OCI-LY1 (cell line): ENCODE results near the gene CDC7.

Experiments
- H2AFZ ChIP-seq: fragments of 200-600 bp; sonication (generic), shearing (Covaris generic); 2 replicates; pipeline ENCODE4 v1.6.0; 2014; ENCODE audit warnings: antibody characterized with exemption, mild to moderate bottlenecking, low read length
- H3F3A ChIP-seq: fragments of 200-600 bp; sonication (generic), shearing (Covaris generic); 2 replicates; pipeline ENCODE4 v1.6.0; 2014; ENCODE audit warnings: mild to moderate bottlenecking, antibody characterized with exemption, low read length, moderate library complexity; ENCODE audit not compliant: insufficient read depth
- H3K27ac ChIP-seq: fragments of 200-600 bp; sonication (generic); 2 replicates; pipeline ENCODE4 v1.5.1; 2014; ENCODE audit warnings: low read length, mixed run types, mild to moderate bottlenecking, low read depth; ENCODE audit not compliant: poor library complexity, severe bottlenecking
- H3K27me3 ChIP-seq: fragments of 200-600 bp; sonication (generic); 2 replicates; pipeline ENCODE4 v1.6.0; 2014; ENCODE audit warnings: antibody characterized with exemption, mild to moderate bottlenecking, low read length, moderate library complexity; ENCODE audit not compliant: insufficient read depth
- H3K36me3 ChIP-seq: fragments of 200-600 bp; sonication (generic); 2 replicates; pipeline ENCODE4 v1.6.1; 2014; ENCODE audit warnings: mild to moderate bottlenecking, antibody characterized with exemption, low read length, moderate library complexity, mixed read lengths; ENCODE audit not compliant: insufficient read depth
- H3K4me1 ChIP-seq: fragments of 200-600 bp; sonication (generic); 2 replicates; pipeline ENCODE4 v1.5.1; 2014; ENCODE audit warnings: mild to moderate bottlenecking, low read length, moderate library complexity; ENCODE audit not compliant: insufficient read depth, severe bottlenecking
- H3K4me2 ChIP-seq: fragments of 200-600 bp; sonication (generic), shearing (Covaris generic); 2 replicates; pipeline ENCODE4 v1.6.1; 2014; ENCODE audit warnings: low read length
- H3K4me3 ChIP-seq: fragments of 200-600 bp; sonication (generic); 2 replicates; pipeline ENCODE4 v1.5.1; 2014; ENCODE audit warnings: low read length, low read depth, mild to moderate bottlenecking, mixed read lengths; ENCODE audit not compliant: poor library complexity, severe bottlenecking
- H3K79me2 ChIP-seq: fragments of 200-600 bp; shearing (Covaris generic); 2 replicates; pipeline ENCODE4 v1.6.1; 2016; ENCODE audit warnings: mixed run types, low read length, mixed read lengths; ENCODE audit not compliant: insufficient read depth
- H3K9ac ChIP-seq: fragments of 200-600 bp; sonication (generic), shearing (Covaris generic); 2 replicates; pipeline ENCODE4 v1.6.1; 2014; ENCODE audit warnings: mild to moderate bottlenecking, low read length, mixed read lengths
- H3K9me2 ChIP-seq: fragments of 200-600 bp; sonication (generic), shearing (Covaris generic); 2 replicates; pipeline ENCODE4 v1.6.1; 2014; ENCODE audit warnings: low read depth, mild to moderate bottlenecking, low read length, mixed read lengths
- H3K9me3 ChIP-seq: fragments of 200-600 bp; shearing (Covaris generic); 2 replicates; pipeline ENCODE4 v1.6.1; 2014; ENCODE audit warnings: low read length, mixed read lengths
- H4K20me1 ChIP-seq: fragments of 200-600 bp; sonication (generic), shearing (Covaris generic); 2 replicates; pipeline ENCODE4 v1.6.0; 2016; ENCODE audit warnings: mild to moderate bottlenecking, low read length; ENCODE audit not compliant: insufficient read depth
- EZH2 ChIP-seq: fragments of 200-600 bp; sonication (generic), shearing (Covaris generic); IDR thresholded peaks from 2 replicates; pipeline ENCODE4 v1.8.0; 2017; ENCODE audit warnings: borderline replicate concordance, mixed run types, mild to moderate bottlenecking, antibody characterized with exemption, low read length, moderate library complexity, mixed read lengths
- TF ChIP-seq, protein P1 (sequence below): fragments of 200-600 bp; sonication (generic), shearing (Covaris generic); IDR thresholded peaks from 2 replicates; pipeline ENCODE4 v1.5.1; 2017; ENCODE audit warnings: mild to moderate bottlenecking, antibody characterized with exemption, low read length, moderate library complexity, mixed read lengths

The CDC7 gene

DNA sequence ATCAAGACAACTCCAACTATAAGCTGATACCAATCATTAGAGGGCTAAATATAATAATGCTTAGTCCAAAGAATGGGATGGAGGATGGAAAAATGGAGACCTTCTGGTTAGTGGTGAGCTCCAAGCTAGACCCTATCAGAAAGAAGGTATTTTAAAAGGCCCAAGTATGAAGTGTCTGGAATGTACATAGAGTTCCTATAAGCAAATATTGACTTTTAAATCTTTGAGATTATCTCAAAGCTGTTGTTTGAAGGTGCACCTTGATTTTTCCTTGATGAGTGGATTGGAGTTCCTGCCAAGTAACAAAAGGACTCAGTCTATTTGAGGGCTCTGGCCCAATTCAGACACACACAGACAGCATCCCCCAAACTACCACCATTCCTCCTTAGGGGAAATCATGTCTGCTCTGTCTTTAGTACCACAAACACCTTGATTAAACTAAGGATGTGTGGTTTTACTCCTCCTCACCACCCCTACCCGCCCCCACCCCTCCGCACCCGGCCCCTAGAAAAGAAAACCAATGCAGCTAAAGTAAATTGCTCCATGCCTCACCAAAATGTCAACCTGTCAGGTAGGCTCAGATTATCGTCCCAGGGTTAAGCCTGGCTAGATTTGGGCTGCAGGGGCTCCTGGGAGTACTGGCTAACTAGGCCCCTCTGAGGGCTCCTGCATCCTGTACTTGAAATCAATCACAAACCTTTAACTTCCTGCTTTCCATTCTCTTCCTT, 59.4 kb downstream of the CDC7 start:
- Histone ChIP-seq H3K79me2 (no peaks in the 10 kb centered on the region), H3K9me2 (no peaks in the 10 kb centered on the region), H3K9me3 (no peaks in the 10 kb centered on the region), H3K4me3 (no peak overlapping the region), H3K36me3 (no peaks in the 10 kb centered on the region), H3K4me2 (no peak overlapping the region), H3K9ac (no peak overlapping the region), H3F3A (no peaks in the 10 kb centered on the region), H2AFZ (no peak overlapping the region), H3K27ac (no peak overlapping the region), H4K20me1 (no peaks in the 10 kb centered on the region), H3K4me1 (no peaks in the 10 kb centered on the region), H3K27me3 (no peaks in the 10 kb centered on the region)
- TF ChIP-seq, protein P1, sequence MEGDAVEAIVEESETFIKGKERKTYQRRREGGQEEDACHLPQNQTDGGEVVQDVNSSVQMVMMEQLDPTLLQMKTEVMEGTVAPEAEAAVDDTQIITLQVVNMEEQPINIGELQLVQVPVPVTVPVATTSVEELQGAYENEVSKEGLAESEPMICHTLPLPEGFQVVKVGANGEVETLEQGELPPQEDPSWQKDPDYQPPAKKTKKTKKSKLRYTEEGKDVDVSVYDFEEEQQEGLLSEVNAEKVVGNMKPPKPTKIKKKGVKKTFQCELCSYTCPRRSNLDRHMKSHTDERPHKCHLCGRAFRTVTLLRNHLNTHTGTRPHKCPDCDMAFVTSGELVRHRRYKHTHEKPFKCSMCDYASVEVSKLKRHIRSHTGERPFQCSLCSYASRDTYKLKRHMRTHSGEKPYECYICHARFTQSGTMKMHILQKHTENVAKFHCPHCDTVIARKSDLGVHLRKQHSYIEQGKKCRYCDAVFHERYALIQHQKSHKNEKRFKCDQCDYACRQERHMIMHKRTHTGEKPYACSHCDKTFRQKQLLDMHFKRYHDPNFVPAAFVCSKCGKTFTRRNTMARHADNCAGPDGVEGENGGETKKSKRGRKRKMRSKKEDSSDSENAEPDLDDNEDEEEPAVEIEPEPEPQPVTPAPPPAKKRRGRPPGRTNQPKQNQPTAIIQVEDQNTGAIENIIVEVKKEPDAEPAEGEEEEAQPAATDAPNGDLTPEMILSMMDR, result no peak
- no peak for TF ChIP-seq EZH2

DNA sequence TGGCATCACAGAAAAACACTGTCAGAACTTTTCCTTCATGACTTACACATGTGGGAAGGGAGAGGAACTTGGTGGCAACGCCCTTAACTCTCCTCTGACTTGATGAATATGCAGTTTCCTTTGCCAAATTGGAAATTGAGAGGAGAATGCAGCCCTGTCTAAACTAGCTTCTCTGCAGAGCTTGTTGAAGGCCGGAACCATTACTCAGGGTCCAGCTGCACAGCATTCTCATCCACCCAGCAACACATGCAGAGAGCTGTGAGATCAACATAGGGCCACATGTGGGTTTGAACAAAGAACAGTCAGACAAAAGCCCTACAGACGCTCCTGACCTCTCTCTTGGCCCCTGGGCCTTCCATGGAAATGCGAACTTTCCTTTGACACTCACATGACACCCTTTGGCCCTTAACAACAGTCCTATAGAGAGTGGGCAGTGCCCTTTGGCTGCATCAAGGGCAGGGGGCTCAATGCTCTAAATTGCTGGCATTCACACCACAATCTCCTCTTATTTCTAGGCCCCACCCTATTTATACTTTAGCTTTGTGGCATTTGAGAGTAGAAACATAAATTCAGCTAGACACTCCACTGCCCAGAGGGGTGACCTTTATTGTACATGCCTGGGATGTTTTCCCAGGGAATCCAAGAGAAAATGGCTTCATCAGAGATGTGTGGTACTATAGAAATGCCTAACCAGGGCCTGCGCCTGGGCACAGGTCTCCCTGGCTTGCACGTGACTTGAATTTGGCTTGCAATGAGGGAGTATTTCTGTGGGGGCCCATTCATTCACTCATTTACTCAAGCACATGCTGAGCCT, 64.4 kb downstream of the CDC7 start:
- H3K36me3 ChIP-seq, result no peaks in the 10 kb centered on the region
- no peaks in the 10 kb centered on the region for H3F3A ChIP-seq
- no peak overlapping the region for H3K9ac ChIP-seq
- no peaks in the 10 kb centered on the region for H3K27me3 ChIP-seq
- TF ChIP-seq, protein P1, result no peak
- TF ChIP-seq EZH2, result no peak
- no peak overlapping the region for H3K27ac ChIP-seq
- no peak overlapping the region for H3K4me3 ChIP-seq
- H3K9me3 ChIP-seq, result no peaks in the 10 kb centered on the region
- no peak overlapping the region for H3K4me2 ChIP-seq
- no peaks in the 10 kb centered on the region for H3K9me2 ChIP-seq
- no peaks in the 10 kb centered on the region for H3K79me2 ChIP-seq
- no peaks in the 10 kb centered on the region for H4K20me1 ChIP-seq
- H3K4me1 ChIP-seq, result no peaks in the 10 kb centered on the region
- no peak overlapping the region for H2AFZ ChIP-seq

DNA sequence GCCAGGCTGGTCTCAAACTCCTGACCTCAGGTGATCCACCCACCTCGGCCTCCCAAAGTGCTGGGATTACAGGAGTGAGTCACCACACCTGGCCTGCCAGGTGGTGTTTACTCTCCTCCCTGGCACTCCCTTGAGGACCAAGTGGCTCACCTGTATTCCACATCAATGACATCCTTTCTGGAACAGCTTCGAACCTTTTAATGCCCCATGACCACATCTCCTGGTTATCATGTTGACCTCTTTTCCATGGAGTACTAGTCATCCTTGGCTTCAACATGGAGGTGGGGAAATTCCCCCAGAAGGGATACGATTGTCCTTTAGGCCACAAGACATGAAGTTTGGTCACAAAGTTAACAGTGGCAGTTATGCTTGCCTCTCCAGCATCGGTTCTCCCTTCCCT, 66.9 kb downstream of the CDC7 start:
- Histone ChIP-seq H4K20me1 (no peaks in the 10 kb centered on the region), H2AFZ (no peak overlapping the region), H3K9ac (no peak overlapping the region), H3K4me2 (no peak overlapping the region), H3K9me3 (no peaks in the 10 kb centered on the region), H3F3A (no peaks in the 10 kb centered on the region), H3K79me2 (no peaks in the 10 kb centered on the region), H3K9me2 (no peaks in the 10 kb centered on the region), H3K4me1 (no peaks in the 10 kb centered on the region), H3K4me3 (no peak overlapping the region), H3K36me3 (no peaks in the 10 kb centered on the region), H3K27ac (no peak overlapping the region), H3K27me3 (no peaks in the 10 kb centered on the region)
- no peak for TF ChIP-seq EZH2
- TF ChIP-seq, protein P1, result no peak
